Measurements from ENCODE around the gene CARD11. TPM values are rescaled to one million over a fixed set of nuclear protein-coding genes. Genes with fewer than 3 reads are reported as not detected.

CARD11 gene
- total RNA-seq, 1 donor from 2014 or later, result 0.16 TPM

- no peak overlapping the region for H3K27ac ChIP-seq (replicated peaks)
- H3K4me3 ChIP-seq, result no peak overlapping the region
- no peaks in the 10 kb centered on the region for H3K4me1 ChIP-seq
- no peak for DNase-seq
- TF ChIP-seq CTCF (IDR thresholded peaks at IDR 0.05; ENCODE audit: borderline replicate concordance), result no peak
- H3K36me3 ChIP-seq, result no peaks in the 10 kb centered on the region
- intact Hi-C loops (cut with micrococcal nuclease), result no loop called here
- peaks cover 5% of the 10 kb centered on the region for H3K9me3 ChIP-seq (replicated peaks)
- H3K27me3 ChIP-seq (ENCODE audit: low read depth), result peaks cover 36% of the 10 kb centered on the region
These were observed 39.7 kb upstream of the CARD11 start for GRCh38 chr7:3083350-3083749.

DNA sequence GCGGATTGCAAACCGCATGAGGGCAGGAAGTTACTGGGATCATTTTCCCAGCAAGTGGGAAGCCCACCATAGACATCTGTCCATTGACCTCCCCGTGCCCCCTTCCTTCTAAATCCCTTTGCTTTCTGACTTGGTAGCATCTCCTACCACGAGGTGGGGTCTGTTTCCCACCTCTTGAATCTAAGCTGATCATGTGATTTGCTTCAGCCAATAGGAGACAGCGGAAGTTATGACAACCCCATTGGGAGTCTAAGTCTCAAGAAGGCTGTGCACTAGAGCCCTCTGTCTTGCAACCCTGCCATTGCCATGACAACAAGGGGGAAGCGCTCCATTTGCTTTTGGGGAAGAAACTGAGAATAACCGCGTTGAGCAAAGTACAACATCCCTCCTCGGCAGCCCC is 39.2 kb upstream of the CARD11 start:
- no peak for TF ChIP-seq CTCF (IDR thresholded peaks at IDR 0.05; ENCODE audit: borderline replicate concordance)
- Histone ChIP-seq H3K9me3 (replicated peaks) (peaks cover 5% of the 10 kb centered on the region), H3K4me3 (no peak overlapping the region), H3K27ac (replicated peaks) (no peak overlapping the region), H3K4me1 (no peaks in the 10 kb centered on the region), H3K27me3 (ENCODE audit: low read depth) (peaks cover 37% of the 10 kb centered on the region), H3K36me3 (no peaks in the 10 kb centered on the region)
- DNase-seq, result no peak
- intact Hi-C loops (cut with micrococcal nuclease), result no loop called here

DNA sequence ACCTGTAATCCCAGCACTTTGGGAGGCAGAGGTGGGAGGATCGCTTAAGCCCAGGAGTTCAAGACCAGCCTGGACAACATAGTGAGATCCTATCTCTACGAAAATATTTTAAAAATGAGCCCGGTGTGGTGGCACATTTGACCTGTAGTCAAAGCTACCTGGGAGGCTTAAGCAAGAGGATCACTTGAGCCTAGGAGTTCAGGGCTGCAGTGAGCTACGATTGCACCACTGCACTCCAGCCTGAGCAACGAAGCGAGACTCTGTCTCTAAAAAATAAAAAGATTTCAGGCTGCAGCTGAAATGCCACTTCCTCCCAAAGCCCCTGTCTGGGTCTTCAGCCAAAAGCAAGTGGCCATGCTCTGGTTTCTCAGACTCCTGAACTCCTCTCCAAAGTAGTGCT is 38.7 kb upstream of the CARD11 start:
- no peak overlapping the region for H3K27ac ChIP-seq (replicated peaks)
- H3K4me1 ChIP-seq, result no peaks in the 10 kb centered on the region
- no peaks in the 10 kb centered on the region for H3K36me3 ChIP-seq
- DNase-seq, result no peak
- intact Hi-C loops (cut with micrococcal nuclease), result no loop called here
- peaks cover 5% of the 10 kb centered on the region for H3K9me3 ChIP-seq (replicated peaks)
- H3K4me3 ChIP-seq, result no peak overlapping the region
- TF ChIP-seq CTCF (IDR thresholded peaks at IDR 0.05; ENCODE audit: borderline replicate concordance), result no peak
- H3K27me3 ChIP-seq (ENCODE audit: low read depth), result peaks cover 38% of the 10 kb centered on the region

GRCh38 chr7:3080106-3080505 is 36.4 kb upstream of the CARD11 start:
- no peak overlapping the region for H3K4me3 ChIP-seq
- H3K4me1 ChIP-seq, result no peaks in the 10 kb centered on the region
- no peak for DNase-seq
- H3K9me3 ChIP-seq (replicated peaks), result peaks cover 23% of the 10 kb centered on the region
- H3K27me3 ChIP-seq (ENCODE audit: low read depth), result peaks cover 33% of the 10 kb centered on the region
- H3K27ac ChIP-seq (replicated peaks), result no peak overlapping the region
- no peaks in the 10 kb centered on the region for H3K36me3 ChIP-seq
- intact Hi-C loops (cut with micrococcal nuclease), result no loop called here
- TF ChIP-seq CTCF (IDR thresholded peaks at IDR 0.05; ENCODE audit: borderline replicate concordance), result no peak

GRCh38 chr7:3078514-3078913 is 34.8 kb upstream of the CARD11 start:
- Histone ChIP-seq H3K9me3 (replicated peaks) (peaks cover 25% of the 10 kb centered on the region), H3K4me3 (no peak overlapping the region), H3K36me3 (no peaks in the 10 kb centered on the region), H3K27ac (replicated peaks) (no peak overlapping the region), H3K4me1 (no peaks in the 10 kb centered on the region), H3K27me3 (ENCODE audit: low read depth) (peaks cover 20% of the 10 kb centered on the region)
- no peak for DNase-seq
- intact Hi-C loops (cut with micrococcal nuclease), result no loop called here
- no peak for TF ChIP-seq CTCF (IDR thresholded peaks at IDR 0.05; ENCODE audit: borderline replicate concordance)

DNA sequence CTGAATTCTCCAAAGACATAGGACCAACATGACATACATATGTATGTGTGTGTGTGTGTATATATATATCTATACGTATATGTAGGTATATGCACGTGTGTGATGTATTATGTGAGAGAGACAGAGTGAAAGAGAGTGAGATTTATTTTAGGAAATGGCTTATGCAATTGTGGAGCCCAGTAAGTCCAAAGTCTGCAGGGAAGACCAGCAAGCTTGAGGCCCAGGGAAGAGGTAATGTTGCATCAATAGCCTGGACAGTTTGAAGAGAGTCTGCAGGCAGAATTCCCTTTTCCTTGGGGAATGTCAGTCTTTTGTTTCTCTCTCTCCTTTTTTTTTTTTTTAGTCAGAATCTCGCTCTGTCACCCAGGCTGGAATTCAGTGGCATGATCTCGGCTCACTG is 33.0 kb upstream of the CARD11 start:
- DNase-seq, result no peak
- Histone ChIP-seq H3K27me3 (ENCODE audit: low read depth) (peaks cover 13% of the 10 kb centered on the region), H3K9me3 (replicated peaks) (peaks cover 25% of the 10 kb centered on the region), H3K4me1 (no peaks in the 10 kb centered on the region), H3K36me3 (no peaks in the 10 kb centered on the region), H3K4me3 (no peak overlapping the region), H3K27ac (replicated peaks) (no peak overlapping the region)
- intact Hi-C loops (cut with micrococcal nuclease), result no loop called here
- no peak for TF ChIP-seq CTCF (IDR thresholded peaks at IDR 0.05; ENCODE audit: borderline replicate concordance)

Measured in left ventricle myocardium inferior (tissue), 1 donor.